SK-N-SH treated with all-trans-retinoic acid at 6 μM for 48 hours (cell line): ENCODE data around the gene MRPS21.

ENCODE experiments used
- ATAC-seq: fragments of 200-7000 bp; cut with Tn5 transposase; 3 replicates; pipeline ENCODE4 v1.9.1; 2020; ENCODE audit warnings: mild to moderate bottlenecking, moderate library complexity
- ARNTL ChIP-seq: fragments of 450-650 bp; formaldehyde crosslinking; IDR thresholded peaks from 2 replicates; pipeline ENCODE4 v1.5.0; 2020; ENCODE audit warnings: low read depth, mild to moderate bottlenecking, moderate library complexity, borderline replicate concordance
- BACH2 ChIP-seq: fragments of 250-450 bp; sonication (Bioruptor Pico); IDR thresholded peaks from 2 replicates; pipeline ENCODE4 v1.9.0; 2021; ENCODE audit warnings: mild to moderate bottlenecking, borderline replicate concordance
- CREB5 ChIP-seq: fragments of 250-450 bp; sonication (Bioruptor Pico); IDR thresholded peaks from 2 replicates; pipeline ENCODE4 v1.5.1; 2020; ENCODE audit warnings: low read depth, mild to moderate bottlenecking, moderate library complexity
- CSDC2 ChIP-seq: fragments of 250-450 bp; sonication (Bioruptor Pico); IDR thresholded peaks from 2 replicates; pipeline ENCODE4 v1.5.0; 2020; ENCODE audit warnings: mild to moderate bottlenecking, moderate library complexity
- CSRNP3 ChIP-seq: fragments of 250-450 bp; sonication (Bioruptor Pico); IDR thresholded peaks from 2 replicates; pipeline ENCODE4 v1.5.1; 2021; ENCODE audit warnings: mild to moderate bottlenecking, moderate library complexity
- ESRRG ChIP-seq: fragments of 250-450 bp; sonication (Bioruptor Pico); IDR thresholded peaks from 2 replicates; pipeline ENCODE4 v1.6.1; 2021; ENCODE audit warnings: mild to moderate bottlenecking
- GLIS3 ChIP-seq: fragments of 250-450 bp; sonication (Bioruptor Pico); IDR thresholded peaks from 2 replicates; pipeline ENCODE4 v1.5.0; 2020; ENCODE audit warnings: mild to moderate bottlenecking, moderate library complexity
- ISL1 ChIP-seq: fragments of 250-450 bp; sonication (Bioruptor Pico); IDR thresholded peaks from 2 replicates; pipeline ENCODE4 v2.1.2; 2022; ENCODE audit warnings: mild to moderate bottlenecking, moderate library complexity
- OSR1 ChIP-seq: fragments of 250-450 bp; sonication (Bioruptor Pico); IDR thresholded peaks from 2 replicates; pipeline ENCODE4 v1.8.0; 2022; ENCODE audit warnings: moderate library complexity, mild to moderate bottlenecking, inconsistent platforms
- PATZ1 ChIP-seq: fragments of 250-450 bp; sonication (Bioruptor Pico); IDR thresholded peaks from 2 replicates; pipeline ENCODE4 v1.8.0; 2020; ENCODE audit warnings: mild to moderate bottlenecking, moderate library complexity, borderline replicate concordance
- PPARA ChIP-seq: fragments of 250-450 bp; sonication (Bioruptor Pico); IDR thresholded peaks from 2 replicates; pipeline ENCODE4 v1.5.0; 2020; ENCODE audit warnings: mild to moderate bottlenecking, borderline replicate concordance
- TCF4 ChIP-seq: fragments of 250-450 bp; sonication (Bioruptor Pico); IDR thresholded peaks from 2 replicates; pipeline ENCODE4 v1.8.0; 2021; ENCODE audit warnings: mild to moderate bottlenecking, moderate library complexity, borderline replicate concordance
- TOX ChIP-seq: fragments of 250-450 bp; sonication (Bioruptor Pico); IDR thresholded peaks from 2 replicates; pipeline ENCODE4 v1.8.0; 2021; ENCODE audit warnings: mild to moderate bottlenecking, moderate library complexity, borderline replicate concordance
- TSHZ2 ChIP-seq: fragments of 250-450 bp; sonication (Bioruptor Pico); IDR thresholded peaks from 2 replicates; pipeline ENCODE4 v1.5.0; 2020; ENCODE audit warnings: mild to moderate bottlenecking, moderate library complexity
- ZC3H10 ChIP-seq: fragments of 250-450 bp; sonication (Bioruptor Pico); IDR thresholded peaks from 2 replicates; pipeline ENCODE4 v1.5.1; 2021; ENCODE audit warnings: mild to moderate bottlenecking, moderate library complexity
- ZFP3 ChIP-seq: fragments of 250-450 bp; sonication (Bioruptor Pico); IDR thresholded peaks from 2 replicates; pipeline ENCODE4 v1.5.0; 2020; ENCODE audit warnings: mild to moderate bottlenecking, moderate library complexity
- ZFP30 ChIP-seq: fragments of 450-650 bp; formaldehyde crosslinking; IDR thresholded peaks from 2 replicates; pipeline ENCODE4 v1.5.0; 2022; ENCODE audit warnings: mild to moderate bottlenecking, moderate library complexity
- ZNF565 ChIP-seq: fragments of 450-650 bp; formaldehyde crosslinking; conservative IDR thresholded peaks from 2 replicates; pipeline ENCODE4 v1.5.0; 2020; ENCODE audit warnings: low read depth, mild to moderate bottlenecking, moderate library complexity
- ZNF70 ChIP-seq: fragments of 450-650 bp; formaldehyde crosslinking; IDR thresholded peaks from 2 replicates; pipeline ENCODE4 v1.5.0; 2020; ENCODE audit warnings: mild to moderate bottlenecking, moderate library complexity
- ZNF8 ChIP-seq: fragments of 450-650 bp; formaldehyde crosslinking; IDR thresholded peaks from 2 replicates; pipeline ENCODE4 v1.5.0; 2020; ENCODE audit warnings: mild to moderate bottlenecking, moderate library complexity

The MRPS21 gene

GRCh38 chr1:150320667-150320978 lies 27.0 kb downstream of the MRPS21 start (continued):
- TF ChIP-seq TSHZ2 (CRISPR knock-in tag) (no peak), ESRRG (no peak), ZFP3 (CRISPR knock-in tag) (no peak), ZC3H10 (CRISPR knock-in tag) (no peak), CSDC2 (CRISPR knock-in tag) (no peak), ZFP30 (no peak)

GRCh38 chr1:150321826-150322166 lies 28.1 kb downstream of the MRPS21 start:
- ATAC-seq, result no peak; the same call in 1 of the 3 replicates
- TF ChIP-seq CSDC2 (CRISPR knock-in tag) (no peak), ZC3H10 (CRISPR knock-in tag) (no peak), GLIS3 (CRISPR knock-in tag) (no peak), TOX (CRISPR knock-in tag) (no peak), CREB5 (no peak)

- TF ChIP-seq TCF4 (CRISPR knock-in tag) (no peak), PATZ1 (no peak), ARNTL (CRISPR knock-in tag) (no peak), ISL1 (CRISPR knock-in tag) (no peak), CREB5 (no peak), CSRNP3 (no peak), ZFP3 (CRISPR knock-in tag) (no peak), ZNF70 (CRISPR knock-in tag) (no peak), GLIS3 (CRISPR knock-in tag) (no peak)
- no peak for ATAC-seq
Measured at GRCh38 chr1:150322310-150322709, 28.6 kb downstream of the MRPS21 start.

GRCh38 chr1:150332651-150333290 lies 39.1 kb downstream of the MRPS21 start:
- no peak for ATAC-seq
- TF ChIP-seq ZC3H10 (CRISPR knock-in tag) (no peak), PATZ1 (no peak), ZFP30 (no peak), PPARA (CRISPR knock-in tag) (no peak), ZNF8 (CRISPR knock-in tag) (no peak), CSRNP3 (no peak), ARNTL (CRISPR knock-in tag) (no peak), CREB5 (no peak), BACH2 (CRISPR knock-in tag) (no peak), OSR1 (CRISPR knock-in tag) (no peak), TCF4 (CRISPR knock-in tag) (no peak), TOX (CRISPR knock-in tag) (no peak), ZNF565 (CRISPR knock-in tag) (no peak)
